ES-I3 (cell line): Measurements from ENCODE around the gene TTLL9.

Source experiments
- H3K36me3 ChIP-seq: 2 replicates; pipeline ENCODE4 v1.6.1; 2013; ENCODE audit warnings: mild to moderate bottlenecking, low read length, control low read depth, moderate library complexity; ENCODE audit not compliant: insufficient read depth
- H3K4me1 ChIP-seq: 2 replicates; pipeline ENCODE4 v1.6.1; 2013; ENCODE audit warnings: mild to moderate bottlenecking, control low read depth, low read length; ENCODE audit not compliant: insufficient read depth
- H3K9ac ChIP-seq: 2 replicates; pipeline ENCODE4 v1.6.1; 2013; ENCODE audit warnings: low read depth, mild to moderate bottlenecking, low read length, moderate library complexity
- H3K9me3 ChIP-seq: 2 replicates; pipeline ENCODE4 v1.6.1; 2013; ENCODE audit warnings: mild to moderate bottlenecking, low read length, moderate library complexity; ENCODE audit not compliant: control insufficient read depth, insufficient read depth

The TTLL9 gene

GRCh38 chr20:31870726-31871617 lies 538 bp downstream of the TTLL9 start:
- Histone ChIP-seq H3K36me3 (no peaks in the 10 kb centered on the region), H3K9ac (peak overlapping the region; percentile 83), H3K9me3 (no peaks in the 10 kb centered on the region), H3K4me1 (peaks cover 4% of the 10 kb centered on the region; the same call in 1 of the 2 replicates)

GRCh38 chr20:31871618-31871954 lies 1.2 kb downstream of the TTLL9 start:
- peaks cover 4% of the 10 kb centered on the region; the same call in 1 of the 2 replicates for H3K4me1 ChIP-seq

GRCh38 chr20:31872406-31872805 lies 2.0 kb downstream of the TTLL9 start:
- H3K36me3 ChIP-seq: no peaks in the 10 kb centered on the region
- no peaks in the 10 kb centered on the region for H3K9me3 ChIP-seq
- no peak overlapping the region for H3K9ac ChIP-seq
- H3K4me1 ChIP-seq: peaks cover 4% of the 10 kb centered on the region; the same call in 1 of the 2 replicates

More at GRCh38 chr20:31871618-31871954, 1.2 kb downstream of the TTLL9 start:
- Histone ChIP-seq H3K9me3 (no peaks in the 10 kb centered on the region), H3K36me3 (no peaks in the 10 kb centered on the region), H3K9ac (no peak overlapping the region)

- no peak overlapping the region for H3K9ac ChIP-seq
- no peaks in the 10 kb centered on the region for H3K4me1 ChIP-seq
- no peaks in the 10 kb centered on the region for H3K36me3 ChIP-seq
- no peaks in the 10 kb centered on the region for H3K9me3 ChIP-seq
Measured at GRCh38 chr20:31875671-31876070, 5.2 kb downstream of the TTLL9 start.

GRCh38 chr20:31877684-31878083 lies 7.2 kb downstream of the TTLL9 start:
- Histone ChIP-seq H3K4me1 (no peaks in the 10 kb centered on the region), H3K36me3 (no peaks in the 10 kb centered on the region), H3K9me3 (no peaks in the 10 kb centered on the region), H3K9ac (no peak overlapping the region)

GRCh38 chr20:31879143-31879987 lies 8.9 kb downstream of the TTLL9 start:
- H3K9me3 ChIP-seq: no peaks in the 10 kb centered on the region
- H3K36me3 ChIP-seq: no peaks in the 10 kb centered on the region
- H3K4me1 ChIP-seq: no peaks in the 10 kb centered on the region
- H3K9ac ChIP-seq: peak overlapping the region; percentile 64

GRCh38 chr20:31881945-31882344 lies 11.5 kb downstream of the TTLL9 start:
- H3K9me3 ChIP-seq: no peaks in the 10 kb centered on the region
- no peak overlapping the region for H3K9ac ChIP-seq
- H3K36me3 ChIP-seq: no peaks in the 10 kb centered on the region
- H3K4me1 ChIP-seq: no peaks in the 10 kb centered on the region

- H3K9me3 ChIP-seq: no peaks in the 10 kb centered on the region
- H3K36me3 ChIP-seq: no peaks in the 10 kb centered on the region
- H3K4me1 ChIP-seq: no peaks in the 10 kb centered on the region
- H3K9ac ChIP-seq: no peak overlapping the region
Measured at GRCh38 chr20:31883829-31884228, 13.4 kb downstream of the TTLL9 start.

- Histone ChIP-seq H3K9me3 (no peaks in the 10 kb centered on the region), H3K4me1 (no peaks in the 10 kb centered on the region), H3K36me3 (no peaks in the 10 kb centered on the region), H3K9ac (no peak overlapping the region)
Measured at GRCh38 chr20:31890646-31891045, 20.2 kb downstream of the TTLL9 start.

- Histone ChIP-seq H3K4me1 (no peaks in the 10 kb centered on the region), H3K9me3 (no peaks in the 10 kb centered on the region), H3K36me3 (no peaks in the 10 kb centered on the region), H3K9ac (no peak overlapping the region)
Measured at GRCh38 chr20:31894980-31895675, 24.7 kb downstream of the TTLL9 start.

- no peaks in the 10 kb centered on the region for H3K9me3 ChIP-seq
Measured at GRCh38 chr20:31896049-31896448, 25.6 kb downstream of the TTLL9 start.

GRCh38 chr20:31897541-31897940 lies 27.1 kb downstream of the TTLL9 start:
- H3K9ac ChIP-seq: no peak overlapping the region
- no peaks in the 10 kb centered on the region for H3K4me1 ChIP-seq
- H3K36me3 ChIP-seq: no peaks in the 10 kb centered on the region
- no peaks in the 10 kb centered on the region for H3K9me3 ChIP-seq

More at GRCh38 chr20:31896049-31896448, 25.6 kb downstream of the TTLL9 start:
- Histone ChIP-seq H3K36me3 (no peaks in the 10 kb centered on the region), H3K4me1 (no peaks in the 10 kb centered on the region), H3K9ac (no peak overlapping the region)

- peaks cover 5% of the 10 kb centered on the region; the same call in 1 of the 2 replicates for H3K4me1 ChIP-seq
- no peak overlapping the region for H3K9ac ChIP-seq
- H3K9me3 ChIP-seq: no peaks in the 10 kb centered on the region
- no peaks in the 10 kb centered on the region for H3K36me3 ChIP-seq
Measured at GRCh38 chr20:31901615-31902014, 31.2 kb downstream of the TTLL9 start.
